Stimulated activated CD8-positive, alpha-beta memory T cell treated with anti-CD3 and anti-CD28 coated beads, Interleukin-4, amount 100 ng/mL, for 48 hours (primary cell): ENCODE data around the gene RIC8B.

Source experiments
- DNase-seq: peaks from one replicate; pipeline ENCODE4 v3.0.0-alpha.2; 2020

RIC8B gene

DNA sequence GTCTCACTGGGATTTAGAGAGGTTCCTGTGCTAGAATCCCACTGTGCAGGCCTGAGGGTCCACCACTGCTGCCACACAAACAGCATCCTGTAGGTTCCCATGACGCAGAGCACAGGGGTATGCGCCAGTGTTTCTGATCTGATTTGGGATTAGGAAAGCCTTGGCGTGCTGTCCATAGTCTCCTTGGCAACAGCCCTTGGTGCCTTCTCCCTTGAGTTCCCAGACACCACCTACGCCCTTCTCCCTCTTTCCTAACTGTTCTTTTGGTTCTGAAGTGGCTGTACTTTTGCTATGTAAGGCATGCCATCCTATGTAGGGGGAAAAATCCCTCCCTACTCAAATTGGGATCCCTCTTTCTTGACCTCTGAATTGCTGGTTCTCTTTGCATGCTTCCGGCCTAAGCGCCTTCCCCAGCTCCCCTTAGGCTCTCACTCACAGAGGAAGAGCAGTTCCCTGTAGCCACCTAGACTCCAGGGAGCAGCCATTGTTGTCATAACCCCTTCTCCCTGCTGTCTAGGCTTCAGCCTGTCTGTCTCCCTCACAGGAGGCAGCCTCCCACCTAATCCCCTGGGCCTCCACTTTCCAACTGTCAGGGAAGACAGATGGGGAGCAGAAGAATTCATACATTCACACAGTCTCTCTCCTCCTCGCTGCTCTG, 14.8 kb upstream of the RIC8B start:
- DNase-seq: no peak

DNA sequence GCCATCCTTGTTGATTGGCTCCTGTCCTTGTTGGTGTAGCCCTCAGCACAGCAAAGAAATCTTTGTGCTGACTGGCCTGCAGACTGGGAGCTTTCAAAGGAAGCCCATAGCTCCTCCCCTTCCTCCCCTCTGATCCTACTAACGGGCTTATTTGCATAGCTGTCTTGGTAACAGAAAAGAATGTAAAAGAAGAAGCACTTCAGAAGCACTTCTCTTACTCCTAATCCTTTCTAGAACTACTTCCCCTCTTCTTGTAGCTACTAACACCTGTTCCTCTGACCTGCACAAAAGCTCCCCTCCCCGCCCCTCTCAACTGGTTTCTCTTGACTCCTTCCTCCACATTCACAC, 14.3 kb upstream of the RIC8B start:
- DNase-seq: no peak

GRCh38 chr12:106764220-106764619, 10.3 kb upstream of the RIC8B start:
- no peak for DNase-seq

- no peak for DNase-seq
Measured at GRCh38 chr12:106764738-106765137, 9.7 kb upstream of the RIC8B start.

- peak; percentile 37 for DNase-seq
Measured at GRCh38 chr12:106766393-106766826, 8.1 kb upstream of the RIC8B start.

DNA sequence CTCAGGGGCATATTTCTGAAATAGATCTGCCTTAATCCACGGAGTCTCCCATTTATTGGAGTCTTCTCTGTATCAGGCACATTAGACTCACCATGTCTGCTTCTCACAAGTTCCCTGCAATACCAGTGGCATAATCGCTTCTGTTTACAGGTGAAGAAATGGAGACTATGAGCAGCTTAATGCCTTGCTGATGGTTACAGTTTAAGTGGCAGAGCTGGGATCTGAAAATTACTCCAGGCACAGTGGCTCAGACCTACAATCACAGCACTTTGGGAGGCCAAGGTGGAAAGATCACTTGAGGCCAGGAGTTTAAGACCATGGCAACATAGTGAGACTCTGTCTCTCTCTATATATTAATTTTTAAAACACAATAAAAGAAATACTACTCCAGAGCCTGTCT, 7.3 kb upstream of the RIC8B start:
- DNase-seq: no peak

DNA sequence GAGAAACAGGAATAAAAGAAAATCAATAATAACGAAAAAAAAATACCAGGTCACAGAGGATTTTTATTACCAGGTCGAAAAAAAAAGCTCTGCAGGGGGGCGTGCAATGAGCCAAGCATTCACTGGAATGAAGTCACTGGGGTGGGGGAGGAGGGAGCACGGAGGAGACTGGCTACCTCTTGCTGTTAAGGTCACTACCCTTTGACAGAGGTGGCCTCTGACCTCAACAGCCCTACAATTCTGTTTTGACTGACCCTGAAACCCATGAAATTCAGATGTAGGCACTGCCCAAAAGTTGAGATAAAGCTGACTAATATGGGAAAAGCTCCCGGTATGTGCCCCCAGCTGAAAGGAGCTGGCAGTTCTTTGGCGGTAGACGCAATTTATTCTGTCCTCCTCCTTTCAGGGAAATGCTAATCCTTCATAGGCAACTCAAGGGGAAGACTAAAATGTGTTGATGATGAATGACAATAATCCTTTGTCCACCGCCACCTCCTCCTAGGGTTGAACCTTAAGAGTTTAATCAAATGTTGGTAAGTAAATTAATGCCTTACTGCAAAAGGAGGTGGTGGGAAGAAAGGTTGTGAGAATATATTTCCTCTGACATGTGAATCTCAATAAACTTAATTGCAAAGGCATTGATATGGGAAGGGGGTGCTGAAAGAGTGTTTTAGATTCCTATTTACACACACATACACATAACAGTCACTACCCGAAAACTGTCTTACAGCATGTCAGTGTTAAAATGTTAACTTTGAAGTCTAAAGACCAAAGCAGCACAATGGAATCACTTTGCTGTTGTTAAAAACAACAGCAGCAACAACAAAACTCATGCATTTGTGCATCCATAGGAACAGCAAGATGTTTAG, 6.3 kb upstream of the RIC8B start:
- no peak for DNase-seq

- no peak for DNase-seq
Measured at GRCh38 chr12:106769078-106769477, 5.4 kb upstream of the RIC8B start.

GRCh38 chr12:106769546-106769945, 4.9 kb upstream of the RIC8B start:
- DNase-seq: no peak

DNA sequence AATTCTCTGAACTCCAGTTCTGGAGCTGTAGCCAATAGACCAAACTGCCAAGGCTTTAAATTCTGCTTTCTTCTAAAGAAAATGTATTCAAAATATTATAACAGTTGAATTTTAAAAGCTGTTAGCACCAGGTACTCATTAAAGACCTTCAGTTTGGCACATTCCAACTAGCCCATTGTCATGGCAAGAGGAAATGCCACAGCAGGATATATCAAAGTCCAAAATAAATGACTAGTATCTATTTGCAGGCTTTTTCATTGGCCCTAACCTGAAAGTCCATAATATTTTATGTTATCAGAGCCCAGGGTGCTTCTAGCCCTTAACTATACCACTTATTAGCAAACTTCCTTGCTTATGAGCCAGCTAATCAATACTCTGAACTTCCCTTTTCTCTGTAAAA, 3.1 kb upstream of the RIC8B start:
- no peak for DNase-seq

- no peak for DNase-seq
Measured at GRCh38 chr12:106773286-106774004, 1.0 kb upstream of the RIC8B start.

DNA sequence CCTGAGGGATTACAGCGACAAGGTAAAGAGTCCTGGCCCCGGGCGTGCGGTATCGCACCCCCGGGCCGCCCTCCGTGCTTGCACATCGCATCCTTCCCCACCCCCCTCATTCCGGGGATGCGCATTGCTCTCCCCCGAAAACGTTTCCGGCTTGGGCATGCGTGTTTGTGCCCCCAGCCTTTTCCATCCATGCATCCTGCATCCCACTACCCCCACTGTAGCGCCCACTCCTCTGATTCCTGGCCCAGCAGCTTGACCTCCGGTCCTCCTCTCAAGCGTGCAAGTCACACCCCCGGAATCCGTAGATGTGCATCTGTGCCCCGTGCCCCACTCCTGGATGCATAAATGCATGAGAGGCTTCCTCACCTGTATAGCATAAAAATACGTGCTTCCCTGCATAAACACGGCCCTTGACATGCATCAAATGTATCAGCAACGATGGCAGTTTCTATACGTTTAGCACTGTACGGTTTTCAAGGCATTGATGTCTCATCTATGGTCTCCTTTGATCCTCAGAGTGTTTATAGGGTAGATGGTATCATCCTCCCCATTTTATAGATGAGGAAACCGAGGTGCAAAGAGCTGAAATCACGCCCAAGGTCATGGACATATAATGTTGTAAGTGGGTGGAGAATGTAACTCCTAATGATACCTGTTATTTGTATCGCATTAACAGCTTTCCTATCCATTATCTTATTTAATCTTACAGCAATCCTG, 484 bp downstream of the RIC8B start:
- peak; percentile 47 for DNase-seq

- no peak for DNase-seq
Measured at GRCh38 chr12:106776897-106777296, 2.4 kb downstream of the RIC8B start.

- DNase-seq: no peak
Measured at GRCh38 chr12:106780010-106780631, 5.6 kb downstream of the RIC8B start.

GRCh38 chr12:106782619-106783018, 8.1 kb downstream of the RIC8B start:
- no peak for DNase-seq

DNA sequence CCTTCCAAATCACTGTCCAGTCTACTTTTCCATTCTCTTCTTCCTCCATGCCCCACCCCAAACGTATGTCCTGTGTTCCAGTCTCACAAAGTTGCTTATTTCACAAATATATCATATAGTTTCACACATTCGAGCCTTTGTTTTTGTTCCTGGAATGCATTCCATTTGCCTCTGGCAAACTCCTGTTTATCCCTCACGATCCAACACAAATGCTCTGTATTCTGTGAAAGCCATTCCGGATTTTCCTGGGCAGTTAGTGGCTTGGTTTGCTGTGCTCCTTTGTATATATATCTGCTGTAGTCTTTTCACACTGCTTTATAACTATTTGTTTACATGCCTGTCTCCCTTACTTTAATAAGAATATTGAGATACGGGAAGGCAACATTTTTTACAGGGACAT, 9.0 kb downstream of the RIC8B start:
- no peak for DNase-seq

GRCh38 chr12:106790020-106790419, 15.5 kb downstream of the RIC8B start:
- DNase-seq: no peak

GRCh38 chr12:106791531-106791930, 17.0 kb downstream of the RIC8B start:
- DNase-seq: no peak

- no peak for DNase-seq
Measured at GRCh38 chr12:106794369-106794768, 19.9 kb downstream of the RIC8B start.

GRCh38 chr12:106801167-106801708, 26.8 kb downstream of the RIC8B start:
- no peak for DNase-seq

GRCh38 chr12:106801830-106802533, 27.5 kb downstream of the RIC8B start:
- DNase-seq: no peak

DNA sequence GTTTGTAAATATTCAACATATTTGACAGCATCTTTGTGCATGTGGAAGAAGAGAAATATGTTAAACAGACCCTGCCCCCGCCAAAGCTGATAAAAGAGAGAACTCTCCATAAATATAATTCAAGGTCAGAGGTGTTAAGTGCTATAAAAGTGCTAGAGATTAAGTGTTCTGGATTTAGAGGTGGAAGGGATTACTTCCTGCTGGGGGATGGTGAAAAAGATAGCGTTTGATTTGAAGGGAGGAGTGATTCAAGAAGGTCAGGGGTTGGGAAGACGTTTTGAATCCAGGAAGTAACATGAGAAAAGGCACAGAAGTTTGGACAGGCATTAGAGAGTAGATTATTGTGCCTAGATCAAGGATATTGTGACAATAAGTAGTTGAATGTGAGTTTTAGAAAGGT, 30.2 kb downstream of the RIC8B start:
- DNase-seq: no peak
